HCT116 (cell line): ENCODE data around the gene TIMM17B. TPM values are rescaled to one million over a fixed set of nuclear protein-coding genes. Genes with fewer than 3 reads are reported as not detected.

Source experiments
- ATAC-seq: fragments of 200-7000 bp; cut with Tn5 transposase; 2 replicates; pipeline ENCODE4 v1.9.1; 2020; ENCODE audit warnings: mild to moderate bottlenecking, moderate library complexity
- BruUV-seq: library from RNA; stranded (reverse); fragments of 400-500 nt; replicated peaks from 2 replicates; lab custom pipeline; 2021; lab: Mats Ljungman, UMichigan
- CTCF ChIA-PET: fragments of 300-600 bp; sonication (Branson Sonifier 250); formaldehyde crosslinking; loops from one replicate; lab custom pipeline; 2021; ENCODE audit warnings: antibody characterized with exemption; lab: Charles Lee
- POLR2A ChIA-PET: fragments of 300-600, 350-600 bp; sonication (Branson Sonifier 250); formaldehyde crosslinking; loops from one replicate; lab custom pipeline; 2021; ENCODE audit warnings: antibody characterized with exemption; lab: Charles Lee
- RAD21 ChIA-PET, 2 experiments: fragments of 300-600 bp; sonication (Branson Sonifier 250); formaldehyde crosslinking; loops; one replicate each; lab custom pipeline; 2023; ENCODE audit warnings: low total read pairs in 2 of 2; ENCODE audit not compliant: uncharacterized antibody in 2 of 2, unreplicated experiment in 2 of 2, low non-redundant PET in 1 of 2; lab: Charles Lee
- DNase-seq: peaks from one replicate; pipeline ENCODE4 v3.0.0-alpha.2; 2010; ENCODE audit warnings: low read depth, low spot score
- H2AFZ ChIP-seq: fragments of 200-600 bp; shearing (Covaris generic), sonication (generic); 2 replicates; pipeline ENCODE4 v1.6.1; 2017; ENCODE audit warnings: low read depth, mixed run types, mixed read lengths, antibody characterized with exemption, low read length; ENCODE audit not compliant: poor library complexity, severe bottlenecking
- H3K27ac ChIP-seq: 2 replicates; pipeline ENCODE4 v1.5.1; 2012; ENCODE audit warnings: low read depth, low read length
- H3K27me3 ChIP-seq: fragments of 200-600 bp; sonication (generic); 2 replicates; pipeline ENCODE4 v1.6.1; 2016; ENCODE audit warnings: mixed run types, low read length, mixed read lengths; ENCODE audit not compliant: insufficient read depth
- H3K36me3 ChIP-seq, 2 experiments: fragments of 200-500 bp in 1 of 2; fragments of 200-600 bp in 1 of 2; sonication (Bioruptor generic) in 1 of 2; sonication (generic) in 1 of 2; 2 replicates each; pipeline versions ENCODE4 v1.5.1 to v1.6.1; 2014 to 2016; ENCODE audit warnings: low read length in 2 of 2, inconsistent platforms in 1 of 2, mixed read lengths in 1 of 2, mixed run types in 1 of 2; ENCODE audit not compliant: insufficient read depth in 2 of 2, control insufficient read depth in 1 of 2
- H3K4me1 ChIP-seq, 2 experiments: fragments of 200-600 bp in 1 of 2; sonication (generic) in 1 of 2; 2 replicates each; pipeline versions ENCODE4 v1.5.1 to v1.6.1; 2012 to 2017; ENCODE audit warnings: low read length in 2 of 2, inconsistent platforms in 1 of 2, mild to moderate bottlenecking in 1 of 2, mixed read lengths in 1 of 2, mixed run types in 1 of 2, moderate library complexity in 1 of 2; ENCODE audit not compliant: insufficient read depth in 2 of 2, control insufficient read depth in 1 of 2
- H3K4me2 ChIP-seq: fragments of 200-600 bp; sonication (generic); 2 replicates; pipeline ENCODE4 v1.6.1; 2017; ENCODE audit warnings: mixed run types, low read length, mixed read lengths
- H3K4me3 ChIP-seq, 2 experiments: fragments of 200-600 bp in 1 of 2; sonication (generic) in 1 of 2; replicated peaks in 1 of 2; 2 replicates each; pipeline ENCODE4 v1.5.1; 2011 to 2016; ENCODE audit warnings: low read length in 2 of 2, control low read depth in 1 of 2, low read depth in 1 of 2, mild to moderate bottlenecking in 1 of 2, mixed read lengths in 1 of 2, mixed run types in 1 of 2
- H3K79me2 ChIP-seq: fragments of 200-600 bp; sonication (generic); 2 replicates; pipeline ENCODE4 v1.6.1; 2017; ENCODE audit warnings: mild to moderate bottlenecking, mixed run types, low read length, moderate library complexity, mixed read lengths; ENCODE audit not compliant: insufficient read depth
- H3K9ac ChIP-seq: fragments of 200-600 bp; sonication (generic); 2 replicates; pipeline ENCODE4 v1.6.1; 2016; ENCODE audit warnings: low read length, mixed read lengths
- H3K9me2 ChIP-seq: fragments of 200-600 bp; sonication (generic), shearing (Covaris generic); 2 replicates; pipeline ENCODE4 v1.6.1; 2017; ENCODE audit warnings: mixed run types, mild to moderate bottlenecking, moderate library complexity; ENCODE audit not compliant: insufficient read depth
- H3K9me3 ChIP-seq, 2 experiments: fragments of 200-500 bp in 1 of 2; fragments of 200-600 bp in 1 of 2; sonication (Bioruptor generic) in 1 of 2; sonication (generic) in 1 of 2; 2 replicates each; pipeline ENCODE4 v1.6.1; 2014 to 2017; ENCODE audit warnings: low read length in 2 of 2, mixed read lengths in 2 of 2, inconsistent platforms in 1 of 2, low read depth in 1 of 2, mild to moderate bottlenecking in 1 of 2, mixed run types in 1 of 2, moderate library complexity in 1 of 2; ENCODE audit not compliant: control insufficient read depth in 1 of 2, insufficient read depth in 1 of 2
- H4K20me1 ChIP-seq: fragments of 200-600 bp; sonication (generic), shearing (Covaris generic); 2 replicates; pipeline ENCODE4 v1.6.1; 2017; ENCODE audit warnings: mixed run types, mild to moderate bottlenecking, moderate library complexity; ENCODE audit not compliant: insufficient read depth
- CEBPB ChIP-seq: IDR thresholded peaks from 2 replicates; pipeline ENCODE4 v1.6.1; 2012; ENCODE audit warnings: low read depth
- ELF1 ChIP-seq: IDR thresholded peaks from 2 replicates; pipeline ENCODE4 v1.6.1; 2012; ENCODE audit warnings: low read depth, borderline replicate concordance
- EZH2 ChIP-seq: fragments of 200-600 bp; sonication (generic); IDR thresholded peaks from 2 replicates; pipeline ENCODE4 v1.6.1; 2017; ENCODE audit warnings: antibody characterized with exemption, mixed run types
- EZH2phosphoT487 ChIP-seq: fragments of 200-600 bp; IDR thresholded peaks from 2 replicates; pipeline ENCODE4 v1.6.1; 2018; ENCODE audit warnings: antibody characterized with exemption, borderline replicate concordance
- FOSL1 ChIP-seq: IDR thresholded peaks from 2 replicates; pipeline ENCODE4 v1.6.1; 2012; ENCODE audit warnings: low read depth
- JUND ChIP-seq: IDR thresholded peaks from 2 replicates; pipeline ENCODE4 v1.6.1; 2012
- POLR2AphosphoS5 ChIP-seq: IDR thresholded peaks from 2 replicates; pipeline ENCODE4 v1.6.1; 2011; ENCODE audit warnings: mild to moderate bottlenecking, low read depth, low read length, moderate library complexity
- RAD21 ChIP-seq: IDR thresholded peaks from 2 replicates; pipeline ENCODE4 v1.6.1; 2012; ENCODE audit warnings: low read depth, mild to moderate bottlenecking
- SRF ChIP-seq: IDR thresholded peaks from 2 replicates; pipeline ENCODE4 v1.6.1; 2012; ENCODE audit warnings: low read depth
- TCF7L2 ChIP-seq: IDR thresholded peaks from 2 replicates; pipeline ENCODE4 v1.7.0; 2011; ENCODE audit warnings: borderline replicate concordance, inconsistent platforms; ENCODE audit not compliant: insufficient read depth, insufficient read length; ENCODE audit errors: extremely low read depth
- YY1 ChIP-seq: IDR thresholded peaks from 2 replicates; pipeline ENCODE4 v1.6.1; 2011; ENCODE audit warnings: low read length, low read depth, moderate library complexity, mild to moderate bottlenecking; ENCODE audit not compliant: insufficient replicate concordance; ENCODE audit errors: extremely low read depth
- intact Hi-C: fragments of 100-400 bp; cut with micrococcal nuclease; formaldehyde crosslinking; loops from 2 replicates; pipeline ENCODE4 v1.10.0; 2022
- total RNA-seq: library from RNA; stranded (reverse); gene quantifications from one replicate; pipeline ENCODE4 v1.2.1, GENCODE V29; 2021; ENCODE audit not compliant: unreplicated experiment
- TF ChIP-seq, protein P1 (sequence below), 3 experiments: fragments of 200-600 bp in 1 of 3; sonication (generic) in 1 of 3; IDR thresholded peaks in 2 of 3; conservative IDR thresholded peaks in 1 of 3; 2 replicates each; pipeline ENCODE4 v1.5.1; 2012 to 2017; ENCODE audit warnings: low read depth in 2 of 3, low read length in 2 of 3, antibody characterized with exemption in 1 of 3, borderline replicate concordance in 1 of 3, control low read depth in 1 of 3, mild to moderate bottlenecking in 1 of 3, mixed read lengths in 1 of 3, mixed run types in 1 of 3, moderate library complexity in 1 of 3; ENCODE audit not compliant: insufficient read depth in 1 of 3
- TF ChIP-seq, protein P2 (sequence below): IDR thresholded peaks from 2 replicates; pipeline ENCODE4 v1.6.1; 2012
- TF ChIP-seq, protein P3 (sequence below): IDR thresholded peaks from 2 replicates; pipeline ENCODE4 v1.6.1; 2012

Gene TIMM17B
- total RNA-seq, 1 experiment from 2014 or later, result 41.7 TPM

DNA sequence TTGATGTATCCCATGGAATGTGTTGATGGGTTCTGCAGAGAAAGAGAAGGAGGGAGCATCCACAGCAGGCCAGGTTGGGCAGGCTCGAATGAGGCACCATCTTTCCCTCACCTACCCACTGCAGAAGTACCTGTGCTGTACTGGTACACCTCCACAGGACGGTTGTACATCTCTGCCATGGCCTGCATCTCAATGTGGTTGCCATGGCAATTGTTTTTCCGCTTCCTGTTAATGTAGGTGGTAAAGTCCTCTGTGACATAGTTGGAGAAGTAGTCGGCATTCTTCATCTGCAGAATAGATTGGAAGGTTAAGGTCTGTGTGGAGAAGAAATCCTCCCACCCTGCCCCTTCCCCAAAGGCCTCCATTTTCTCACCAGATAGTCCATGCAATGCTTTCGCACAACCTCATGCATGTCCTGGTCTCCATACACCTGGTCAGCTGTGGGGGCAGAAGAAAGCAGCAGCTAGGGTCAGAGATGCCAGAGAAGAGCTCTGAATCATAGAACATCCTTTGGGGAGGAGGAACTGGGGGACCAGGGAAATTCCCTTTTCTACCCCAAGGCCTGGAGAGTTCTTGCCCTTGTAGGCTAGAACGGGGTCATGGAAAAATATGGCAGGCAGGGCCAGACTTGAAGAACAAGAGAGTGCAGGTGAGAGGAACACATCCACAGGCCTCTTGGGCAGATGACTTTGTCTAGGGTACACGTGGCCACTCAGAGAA, 37.2 kb upstream of the TIMM17B start:
- peaks cover 17% of the 10 kb centered on the region; the same call in 1 of the 2 replicates for H3K79me2 ChIP-seq
- intact Hi-C loops, result no loop called here
- DNase-seq (no peak), ATAC-seq (no peak)
- no peaks in the 10 kb centered on the region for H4K20me1 ChIP-seq
- BruUV-seq, result no TSS peak
- H3K36me3 ChIP-seq, result peaks cover 2 to 3% of the 10 kb centered on the region in 2 experiments; a peak in 3 of 4 replicates
- H3K9me2 ChIP-seq, result no peaks in the 10 kb centered on the region
- ChIA-PET RAD21 (no interaction called here), POLR2A (no interaction called here), CTCF (interaction anchor here (0.6 kb wide), 1 partner anchor 147 kb away, joined by 3 read pairs; no protein-coding TSS in a partner anchor)
- H3K9me3 ChIP-seq, result no peaks in the 10 kb centered on the region
- H3K27ac ChIP-seq, result no peak overlapping the region
- no peak overlapping the region for H3K9ac ChIP-seq
- no peak overlapping the region for H3K4me2 ChIP-seq
- no peaks in the 10 kb centered on the region for H3K4me1 ChIP-seq
- no peaks in the 10 kb centered on the region for H3K27me3 ChIP-seq
- no peak overlapping the region for H2AFZ ChIP-seq
- TF ChIP-seq ELF1, result no peak
- TF ChIP-seq YY1, result no peak
- no peak overlapping the region for H3K4me3 ChIP-seq

DNA sequence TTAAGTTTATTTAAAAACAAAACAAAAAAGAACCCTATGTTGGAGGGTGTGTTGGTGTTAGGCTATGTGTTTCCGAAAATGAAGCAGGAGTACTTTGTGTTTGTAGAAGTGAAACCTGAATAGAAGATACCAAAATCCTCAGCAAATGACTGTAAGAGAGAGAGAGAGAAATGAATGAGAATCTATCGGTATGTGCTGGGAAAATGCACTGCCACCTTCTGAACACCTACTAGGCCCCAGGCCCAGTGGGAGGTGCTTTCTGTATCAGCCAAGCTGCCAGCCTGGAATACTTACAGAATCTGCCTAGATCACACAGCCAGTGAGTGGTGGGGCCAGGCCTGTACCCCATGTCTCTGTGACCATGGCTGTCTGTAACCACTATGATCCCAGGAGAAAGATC, 36.2 kb upstream of the TIMM17B start:
- Histone ChIP-seq H3K79me2 (peaks cover 12% of the 10 kb centered on the region; the same call in 1 of the 2 replicates), H3K9me2 (no peaks in the 10 kb centered on the region), H3K27ac (no peak overlapping the region), H4K20me1 (no peaks in the 10 kb centered on the region), H3K4me2 (no peak overlapping the region), H2AFZ (no peak overlapping the region), H3K9ac (no peak overlapping the region), H3K36me3 (peaks cover 2 to 3% of the 10 kb centered on the region in 2 experiments; a peak in 3 of 4 replicates), H3K4me3 (no peak overlapping the region), H3K27me3 (no peaks in the 10 kb centered on the region), H3K4me1 (no peaks in the 10 kb centered on the region), H3K9me3 (no peaks in the 10 kb centered on the region)
- RAD21 ChIA-PET, result no interaction called here
- POLR2A ChIA-PET, result no interaction called here
- ATAC-seq (no peak), DNase-seq (no peak)
- BruUV-seq, result no TSS peak
- intact Hi-C loops, result no loop called here
- CTCF ChIA-PET, result no interaction called here
- TF ChIP-seq, protein P1, sequence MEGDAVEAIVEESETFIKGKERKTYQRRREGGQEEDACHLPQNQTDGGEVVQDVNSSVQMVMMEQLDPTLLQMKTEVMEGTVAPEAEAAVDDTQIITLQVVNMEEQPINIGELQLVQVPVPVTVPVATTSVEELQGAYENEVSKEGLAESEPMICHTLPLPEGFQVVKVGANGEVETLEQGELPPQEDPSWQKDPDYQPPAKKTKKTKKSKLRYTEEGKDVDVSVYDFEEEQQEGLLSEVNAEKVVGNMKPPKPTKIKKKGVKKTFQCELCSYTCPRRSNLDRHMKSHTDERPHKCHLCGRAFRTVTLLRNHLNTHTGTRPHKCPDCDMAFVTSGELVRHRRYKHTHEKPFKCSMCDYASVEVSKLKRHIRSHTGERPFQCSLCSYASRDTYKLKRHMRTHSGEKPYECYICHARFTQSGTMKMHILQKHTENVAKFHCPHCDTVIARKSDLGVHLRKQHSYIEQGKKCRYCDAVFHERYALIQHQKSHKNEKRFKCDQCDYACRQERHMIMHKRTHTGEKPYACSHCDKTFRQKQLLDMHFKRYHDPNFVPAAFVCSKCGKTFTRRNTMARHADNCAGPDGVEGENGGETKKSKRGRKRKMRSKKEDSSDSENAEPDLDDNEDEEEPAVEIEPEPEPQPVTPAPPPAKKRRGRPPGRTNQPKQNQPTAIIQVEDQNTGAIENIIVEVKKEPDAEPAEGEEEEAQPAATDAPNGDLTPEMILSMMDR (IDR thresholded peaks at IDR 0.05 in 2 of 3, conservative IDR thresholded peaks at IDR 0.05 in 1 of 3; ENCODE audit: borderline replicate concordance in 1 of 3, insufficient read depth in 1 of 3, low read depth in 2 of 3, low read length in 2 of 3), result no peak
- TF ChIP-seq SRF (no peak), POLR2AphosphoS5 (no peak), TCF7L2 (no peak), EZH2 (no peak), EZH2phosphoT487 (no peak), RAD21 (no peak), CEBPB (no peak), JUND (no peak), YY1 (no peak), FOSL1 (no peak)
- TF ChIP-seq, protein P2, sequence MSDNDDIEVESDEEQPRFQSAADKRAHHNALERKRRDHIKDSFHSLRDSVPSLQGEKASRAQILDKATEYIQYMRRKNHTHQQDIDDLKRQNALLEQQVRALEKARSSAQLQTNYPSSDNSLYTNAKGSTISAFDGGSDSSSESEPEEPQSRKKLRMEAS, result no peak
- TF ChIP-seq, protein P3, sequence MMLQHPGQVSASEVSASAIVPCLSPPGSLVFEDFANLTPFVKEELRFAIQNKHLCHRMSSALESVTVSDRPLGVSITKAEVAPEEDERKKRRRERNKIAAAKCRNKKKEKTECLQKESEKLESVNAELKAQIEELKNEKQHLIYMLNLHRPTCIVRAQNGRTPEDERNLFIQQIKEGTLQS, result no peak
